DOHH2 (cell line): ENCODE results near the gene TMEM151B.

ENCODE experiments used
- H3F3A ChIP-seq: fragments of 200-600 bp; sonication (generic), shearing (Covaris generic); 2 replicates; pipeline ENCODE4 v1.6.0; 2016; ENCODE audit warnings: antibody characterized with exemption, mild to moderate bottlenecking; ENCODE audit not compliant: control insufficient read depth, insufficient read depth
- H3K27ac ChIP-seq: fragments of 200-600 bp; sonication (generic); 2 replicates; pipeline ENCODE4 v1.5.1; 2014; ENCODE audit warnings: low read depth, mild to moderate bottlenecking, low read length, moderate library complexity
- H3K27me3 ChIP-seq: fragments of 200-600 bp; sonication (generic); 2 replicates; pipeline ENCODE4 v1.6.1; 2014; ENCODE audit warnings: mild to moderate bottlenecking, low read length, mixed read lengths; ENCODE audit not compliant: control insufficient read depth
- H3K36me3 ChIP-seq: fragments of 200-600 bp; sonication (generic); 2 replicates; pipeline ENCODE4 v1.6.1; 2014; ENCODE audit warnings: mild to moderate bottlenecking, low read length, moderate library complexity, mixed read lengths; ENCODE audit not compliant: control insufficient read depth
- H3K4me1 ChIP-seq: fragments of 200-600 bp; sonication (generic); 2 replicates; pipeline ENCODE4 v1.6.1; 2014; ENCODE audit warnings: mild to moderate bottlenecking, low read length, mixed read lengths; ENCODE audit not compliant: control insufficient read depth
- H3K4me2 ChIP-seq: fragments of 200-600 bp; sonication (generic); 2 replicates; pipeline ENCODE4 v1.6.0; 2014; ENCODE audit warnings: mild to moderate bottlenecking, low read length, moderate library complexity
- H3K4me3 ChIP-seq: fragments of 200-600 bp; sonication (generic); 2 replicates; pipeline ENCODE4 v1.5.1; 2014; ENCODE audit warnings: mild to moderate bottlenecking, low read length, mixed read lengths
- H3K79me2 ChIP-seq: fragments of 200-600 bp; sonication (generic); 2 replicates; pipeline ENCODE4 v1.6.1; 2014; ENCODE audit warnings: mild to moderate bottlenecking, low read length, mixed read lengths; ENCODE audit not compliant: control insufficient read depth
- H3K9me2 ChIP-seq: fragments of 200-600 bp; sonication (generic); replicated peaks from 2 replicates; pipeline ENCODE4 v1.6.1; 2014; ENCODE audit warnings: mild to moderate bottlenecking, low read length, mixed read lengths; ENCODE audit not compliant: control insufficient read depth
- H3K9me3 ChIP-seq: fragments of 200-600 bp; sonication (generic); 2 replicates; pipeline ENCODE4 v1.6.1; 2014; ENCODE audit warnings: antibody characterized with exemption, low read length, mixed read lengths; ENCODE audit not compliant: control insufficient read depth, insufficient read depth
- H4K20me1 ChIP-seq: fragments of 200-600 bp; sonication (generic); 2 replicates; pipeline ENCODE4 v1.6.0; 2014; ENCODE audit warnings: low read depth, mild to moderate bottlenecking, antibody characterized with exemption, low read length, moderate library complexity; ENCODE audit not compliant: control insufficient read depth, insufficient read depth
- EZH2phosphoT487 ChIP-seq: fragments of 200-600 bp; sonication (generic); IDR thresholded peaks from 2 replicates; pipeline ENCODE4 v1.6.1; 2017; ENCODE audit warnings: borderline replicate concordance, mild to moderate bottlenecking, antibody characterized with exemption, low read length, moderate library complexity, mixed read lengths
- TF ChIP-seq, protein P1 (sequence below): fragments of 200-600 bp; sonication (generic); IDR thresholded peaks from one replicate; pipeline ENCODE4 v1.5.1; 2014; ENCODE audit warnings: antibody characterized with exemption, mild to moderate bottlenecking, low read depth, low read length; ENCODE audit not compliant: poor library complexity, severe bottlenecking

The TMEM151B gene

DNA sequence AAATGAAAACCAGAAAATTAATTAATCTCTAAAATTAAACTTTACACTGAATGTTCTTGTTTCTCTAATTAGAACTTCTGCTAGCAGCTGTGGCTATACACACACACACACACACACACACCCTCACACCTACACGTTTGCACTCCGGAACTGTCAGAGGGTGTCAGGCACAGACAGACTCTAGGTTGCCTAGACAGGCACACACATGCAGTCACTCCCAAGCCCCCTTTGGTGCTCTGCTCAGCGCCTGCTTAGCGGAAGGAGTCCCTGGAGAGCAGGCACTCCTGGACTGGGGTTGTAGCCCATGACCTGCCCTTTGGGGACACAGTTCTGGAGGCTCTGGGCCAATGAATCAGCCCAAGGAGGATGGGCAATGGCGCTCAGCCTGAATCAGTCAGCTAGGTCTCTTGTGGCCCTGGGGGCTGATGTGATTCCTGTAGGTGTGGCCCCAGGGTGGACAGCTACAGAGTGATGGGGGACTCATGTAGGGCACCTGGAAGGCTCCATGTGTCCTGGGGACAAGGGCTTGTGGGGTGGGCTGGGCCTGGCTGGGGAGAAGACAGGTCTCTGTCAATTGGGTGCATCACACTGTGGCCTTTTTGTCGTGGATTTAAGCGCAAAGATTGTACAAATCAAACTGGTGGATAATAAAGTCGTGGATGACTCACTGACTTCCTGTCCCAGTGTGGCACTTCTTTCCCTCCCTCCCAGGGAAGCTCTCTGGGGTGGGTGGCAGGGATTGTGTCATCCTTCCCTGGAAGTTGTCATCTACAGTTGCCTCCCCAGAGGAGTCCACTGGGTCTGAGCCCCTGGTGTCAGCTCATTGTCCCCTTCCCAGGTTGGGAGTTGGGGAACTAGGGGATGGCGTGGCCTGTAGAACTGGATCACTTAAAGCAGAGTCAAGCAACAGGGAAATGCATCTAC, 8.8 kb downstream of the TMEM151B start:
- H3K27ac ChIP-seq: no peak overlapping the region
- no peaks in the 10 kb centered on the region for H3K79me2 ChIP-seq
- H3K9me2 ChIP-seq: no peaks in the 10 kb centered on the region

DNA sequence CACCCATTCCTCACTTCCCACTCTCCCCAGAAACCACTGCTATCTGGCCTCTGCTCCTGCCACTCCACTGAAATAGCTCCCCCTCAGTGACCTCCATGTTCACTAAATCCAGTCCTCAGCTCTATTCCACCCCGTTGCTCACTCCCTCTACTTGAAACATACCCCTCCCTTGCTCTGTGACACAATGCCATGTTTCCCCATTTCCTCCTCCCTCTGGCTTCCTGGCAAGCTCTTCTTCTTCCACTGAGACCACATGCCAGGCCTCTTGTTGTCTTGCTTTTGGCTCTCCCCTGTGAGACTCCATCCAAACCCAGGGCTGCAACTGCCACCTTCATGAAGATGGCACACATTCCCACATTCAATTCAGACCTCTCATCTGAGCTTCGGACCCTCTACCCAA, 13.9 kb downstream of the TMEM151B start:
- Histone ChIP-seq H4K20me1 (no peaks in the 10 kb centered on the region), H3K4me3 (no peak overlapping the region), H3K4me1 (no peaks in the 10 kb centered on the region), H3K36me3 (no peaks in the 10 kb centered on the region), H3K79me2 (no peaks in the 10 kb centered on the region), H3F3A (no peaks in the 10 kb centered on the region), H3K9me3 (no peaks in the 10 kb centered on the region), H3K9me2 (no peaks in the 10 kb centered on the region), H3K4me2 (no peak overlapping the region), H3K27ac (no peak overlapping the region), H3K27me3 (peaks cover 29% of the 10 kb centered on the region)
- no peak for TF ChIP-seq EZH2phosphoT487
- TF ChIP-seq, protein P1, sequence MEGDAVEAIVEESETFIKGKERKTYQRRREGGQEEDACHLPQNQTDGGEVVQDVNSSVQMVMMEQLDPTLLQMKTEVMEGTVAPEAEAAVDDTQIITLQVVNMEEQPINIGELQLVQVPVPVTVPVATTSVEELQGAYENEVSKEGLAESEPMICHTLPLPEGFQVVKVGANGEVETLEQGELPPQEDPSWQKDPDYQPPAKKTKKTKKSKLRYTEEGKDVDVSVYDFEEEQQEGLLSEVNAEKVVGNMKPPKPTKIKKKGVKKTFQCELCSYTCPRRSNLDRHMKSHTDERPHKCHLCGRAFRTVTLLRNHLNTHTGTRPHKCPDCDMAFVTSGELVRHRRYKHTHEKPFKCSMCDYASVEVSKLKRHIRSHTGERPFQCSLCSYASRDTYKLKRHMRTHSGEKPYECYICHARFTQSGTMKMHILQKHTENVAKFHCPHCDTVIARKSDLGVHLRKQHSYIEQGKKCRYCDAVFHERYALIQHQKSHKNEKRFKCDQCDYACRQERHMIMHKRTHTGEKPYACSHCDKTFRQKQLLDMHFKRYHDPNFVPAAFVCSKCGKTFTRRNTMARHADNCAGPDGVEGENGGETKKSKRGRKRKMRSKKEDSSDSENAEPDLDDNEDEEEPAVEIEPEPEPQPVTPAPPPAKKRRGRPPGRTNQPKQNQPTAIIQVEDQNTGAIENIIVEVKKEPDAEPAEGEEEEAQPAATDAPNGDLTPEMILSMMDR: no peak

More for the DNA sequence above, 8.8 kb downstream of the TMEM151B start:
- Histone ChIP-seq H3K36me3 (no peaks in the 10 kb centered on the region), H3K4me1 (no peaks in the 10 kb centered on the region), H3K27me3 (peaks cover 21% of the 10 kb centered on the region), H3K4me2 (no peak overlapping the region), H4K20me1 (no peaks in the 10 kb centered on the region), H3F3A (no peaks in the 10 kb centered on the region), H3K9me3 (no peaks in the 10 kb centered on the region), H3K4me3 (no peak overlapping the region)
- TF ChIP-seq EZH2phosphoT487: no peak
- TF ChIP-seq, protein P1: no peak

DNA sequence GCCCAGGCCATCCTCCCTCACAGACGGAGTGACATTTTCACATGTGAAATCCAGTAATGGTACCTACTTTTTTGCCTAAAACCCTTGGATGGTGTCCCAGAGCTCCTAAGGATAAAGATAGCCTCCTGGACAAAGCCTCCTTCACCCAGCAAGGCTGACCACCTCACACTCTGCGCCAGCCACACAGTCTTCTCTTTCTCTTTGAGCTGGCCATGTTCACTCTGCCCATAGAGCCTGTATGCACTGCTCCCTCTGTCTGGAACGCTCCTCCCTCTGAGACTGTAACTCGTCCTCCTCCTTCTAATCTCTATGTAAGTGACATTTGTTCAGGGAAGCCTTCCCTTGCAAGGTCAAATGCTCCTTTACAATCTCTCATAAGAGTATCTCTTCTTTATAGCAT, 14.6 kb downstream of the TMEM151B start:
- TF ChIP-seq, protein P1: no peak
- no peak for TF ChIP-seq EZH2phosphoT487
- H3K4me3 ChIP-seq: no peak overlapping the region
- H3K27me3 ChIP-seq: peaks cover 29% of the 10 kb centered on the region

More for the DNA sequence above, 14.6 kb downstream of the TMEM151B start:
- no peak overlapping the region for H3K4me2 ChIP-seq
- H4K20me1 ChIP-seq: no peaks in the 10 kb centered on the region
- H3K27ac ChIP-seq: no peak overlapping the region
- H3K4me1 ChIP-seq: no peaks in the 10 kb centered on the region
- H3F3A ChIP-seq: no peaks in the 10 kb centered on the region
- H3K36me3 ChIP-seq: no peaks in the 10 kb centered on the region
- H3K9me3 ChIP-seq: no peaks in the 10 kb centered on the region
- no peaks in the 10 kb centered on the region for H3K9me2 ChIP-seq
- H3K79me2 ChIP-seq: no peaks in the 10 kb centered on the region
